Fibroblast of villous mesenchyme (primary cell): ENCODE data around the gene SRGAP2B. TPM values are rescaled to one million over a fixed set of nuclear protein-coding genes. Genes with fewer than 3 reads are reported as not detected.
"Not testable (repeated sequence)": the region's sequence is repeated elsewhere in the genome, so short reads cannot be mapped to it uniquely, and the experiment has no call there.

Source experiments
- DNase-seq: peaks from one replicate; pipeline ENCODE4 v3.0.0-alpha.2; 2010; ENCODE audit warnings: low read depth
- H3K4me3 ChIP-seq: 2 replicates; pipeline ENCODE4 v1.5.1; 2011; ENCODE audit warnings: low read depth, mild to moderate bottlenecking, low read length
- total RNA-seq: library from RNA; depleted of rRNA; stranded (reverse); fragments of >200 nt; gene quantifications from 2 replicates; pipeline ENCODE4 v1.2.3, GENCODE V29; 2012

The SRGAP2B gene
- total RNA-seq, 1 donor: 44.9 TPM

- H3K4me3 ChIP-seq, DNase-seq: not testable (repeated sequence)
These were observed 123.2 kb downstream of the SRGAP2B start for GRCh38 chr1:144971936-144972335.

- DNase-seq, H3K4me3 ChIP-seq: not testable (repeated sequence)
These were observed 128.6 kb downstream of the SRGAP2B start for GRCh38 chr1:144966488-144966887.

- DNase-seq, H3K4me3 ChIP-seq: not testable (repeated sequence)
These were observed 130.4 kb downstream of the SRGAP2B start for GRCh38 chr1:144964765-144965164.

GRCh38 chr1:144964186-144964585 is 130.9 kb downstream of the SRGAP2B start:
- not testable (repeated sequence) for H3K4me3 ChIP-seq, DNase-seq

- not testable (repeated sequence) for H3K4me3 ChIP-seq, DNase-seq
These were observed 131.6 kb downstream of the SRGAP2B start for GRCh38 chr1:144963571-144963970.

- H3K4me3 ChIP-seq: not testable (repeated sequence)
These were observed 133.2 kb downstream of the SRGAP2B start for GRCh38 chr1:144961604-144962583.

GRCh38 chr1:144960929-144961488 is 134.1 kb downstream of the SRGAP2B start:
- DNase-seq, H3K4me3 ChIP-seq: not testable (repeated sequence)

More at GRCh38 chr1:144961604-144962583, 133.2 kb downstream of the SRGAP2B start:
- DNase-seq: not testable (repeated sequence)

GRCh38 chr1:144948390-144948789 is 146.7 kb downstream of the SRGAP2B start:
- not testable (repeated sequence) for DNase-seq

GRCh38 chr1:144947495-144947894 is 147.6 kb downstream of the SRGAP2B start:
- H3K4me3 ChIP-seq, DNase-seq: not testable (repeated sequence)

More at GRCh38 chr1:144948390-144948789, 146.7 kb downstream of the SRGAP2B start:
- not testable (repeated sequence) for H3K4me3 ChIP-seq

- H3K4me3 ChIP-seq, DNase-seq: not testable (repeated sequence)
These were observed 148.3 kb downstream of the SRGAP2B start for GRCh38 chr1:144946525-144947480.

GRCh38 chr1:144941710-144942109 is 153.4 kb downstream of the SRGAP2B start:
- not testable (repeated sequence) for DNase-seq, H3K4me3 ChIP-seq

- not testable (repeated sequence) for DNase-seq, H3K4me3 ChIP-seq
These were observed 155.1 kb downstream of the SRGAP2B start for GRCh38 chr1:144940054-144940453.

- H3K4me3 ChIP-seq, DNase-seq: not testable (repeated sequence)
These were observed 156.5 kb downstream of the SRGAP2B start for GRCh38 chr1:144938627-144939026.

GRCh38 chr1:144936186-144936732 is 158.9 kb downstream of the SRGAP2B start:
- DNase-seq: not testable (repeated sequence)

GRCh38 chr1:144935310-144935709 is 159.8 kb downstream of the SRGAP2B start:
- not testable (repeated sequence) for H3K4me3 ChIP-seq, DNase-seq

More at GRCh38 chr1:144936186-144936732, 158.9 kb downstream of the SRGAP2B start:
- not testable (repeated sequence) for H3K4me3 ChIP-seq

- H3K4me3 ChIP-seq, DNase-seq: not testable (repeated sequence)
These were observed 162.1 kb downstream of the SRGAP2B start for GRCh38 chr1:144933014-144933413.

- not testable (repeated sequence) for H3K4me3 ChIP-seq, DNase-seq
These were observed 163.0 kb downstream of the SRGAP2B start for GRCh38 chr1:144932153-144932552.

- not testable (repeated sequence) for H3K4me3 ChIP-seq
- DNase-seq: peak; percentile 19
These were observed 163.6 kb downstream of the SRGAP2B start for GRCh38 chr1:144931553-144931952.
